WTC11 (cell line): Measurements from ENCODE around the gene RASA1.

Experiments used
- NFYB ChIP-seq: sonication (generic); formaldehyde crosslinking; conservative IDR thresholded peaks from 2 replicates; pipeline ENCODE4 v1.8.0; 2022; ENCODE audit warnings: low read depth, missing genetic modification reagents
- TF ChIP-seq, protein P1 (sequence below): sonication (generic); formaldehyde crosslinking; IDR thresholded peaks from 2 replicates; pipeline ENCODE4 v1.8.1; 2022; ENCODE audit warnings: missing genetic modification reagents, borderline replicate concordance

DNA sequence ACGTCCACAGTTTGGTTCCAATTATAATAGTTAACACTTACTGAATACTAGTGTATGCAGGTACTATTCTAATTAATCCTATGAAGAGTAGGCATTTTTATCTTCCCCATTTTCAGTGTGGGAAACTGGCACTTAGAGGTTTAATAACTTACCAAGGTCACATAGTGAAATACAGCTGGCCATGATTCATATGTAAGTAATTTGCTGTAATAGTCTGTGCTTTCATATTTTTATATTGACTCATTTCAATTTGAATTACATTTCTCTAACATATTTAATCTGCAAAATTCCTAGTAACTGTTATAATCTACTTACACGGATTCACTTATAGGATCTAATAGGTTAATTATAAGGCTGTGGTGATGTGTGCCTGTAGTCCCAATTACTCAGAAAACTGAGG is 125.6 kb downstream of the RASA1 start:
- TF ChIP-seq NFYB (CRISPR knock-in tag), result no peak
- TF ChIP-seq, protein P1, sequence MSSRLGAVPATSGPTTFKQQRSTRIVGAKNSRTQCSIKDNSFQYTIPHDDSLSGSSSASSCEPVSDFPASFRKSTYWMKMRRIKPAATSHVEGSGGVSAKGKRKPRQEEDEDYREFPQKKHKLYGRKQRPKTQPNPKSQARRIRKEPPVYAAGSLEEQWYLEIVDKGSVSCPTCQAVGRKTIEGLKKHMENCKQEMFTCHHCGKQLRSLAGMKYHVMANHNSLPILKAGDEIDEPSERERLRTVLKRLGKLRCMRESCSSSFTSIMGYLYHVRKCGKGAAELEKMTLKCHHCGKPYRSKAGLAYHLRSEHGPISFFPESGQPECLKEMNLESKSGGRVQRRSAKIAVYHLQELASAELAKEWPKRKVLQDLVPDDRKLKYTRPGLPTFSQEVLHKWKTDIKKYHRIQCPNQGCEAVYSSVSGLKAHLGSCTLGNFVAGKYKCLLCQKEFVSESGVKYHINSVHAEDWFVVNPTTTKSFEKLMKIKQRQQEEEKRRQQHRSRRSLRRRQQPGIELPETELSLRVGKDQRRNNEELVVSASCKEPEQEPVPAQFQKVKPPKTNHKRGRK (CRISPR knock-in tag), result no peak
